HCT116 (cell line): ENCODE data around the gene EDEM3.

Source experiments
- ATF3 ChIP-seq: IDR thresholded peaks from 2 replicates; pipeline ENCODE4 v1.6.1; 2012
- CBX3 ChIP-seq: IDR thresholded peaks from 2 replicates; pipeline ENCODE4 v1.6.1; 2012; ENCODE audit warnings: low read depth
- CEBPB ChIP-seq: IDR thresholded peaks from 2 replicates; pipeline ENCODE4 v1.6.1; 2012; ENCODE audit warnings: low read depth
- CTCF ChIP-seq, 3 experiments: fragments of 200-600 bp in 1 of 3; sonication (generic) in 1 of 3; IDR thresholded peaks in 2 of 3; conservative IDR thresholded peaks in 1 of 3; 2 replicates each; pipeline ENCODE4 v1.5.1; 2012 to 2017; ENCODE audit warnings: low read depth in 2 of 3, low read length in 2 of 3, antibody characterized with exemption in 1 of 3, borderline replicate concordance in 1 of 3, control low read depth in 1 of 3, mild to moderate bottlenecking in 1 of 3, mixed read lengths in 1 of 3, mixed run types in 1 of 3, moderate library complexity in 1 of 3; ENCODE audit not compliant: insufficient read depth in 1 of 3
- EZH2 ChIP-seq: fragments of 200-600 bp; sonication (generic); IDR thresholded peaks from 2 replicates; pipeline ENCODE4 v1.6.1; 2017; ENCODE audit warnings: antibody characterized with exemption, mixed run types
- EZH2phosphoT487 ChIP-seq: fragments of 200-600 bp; IDR thresholded peaks from 2 replicates; pipeline ENCODE4 v1.6.1; 2018; ENCODE audit warnings: antibody characterized with exemption, borderline replicate concordance
- FOSL1 ChIP-seq: IDR thresholded peaks from 2 replicates; pipeline ENCODE4 v1.6.1; 2012; ENCODE audit warnings: low read depth
- JUND ChIP-seq: IDR thresholded peaks from 2 replicates; pipeline ENCODE4 v1.6.1; 2012
- MAX ChIP-seq: IDR thresholded peaks from 2 replicates; pipeline ENCODE4 v1.6.1; 2012
- POLR2A ChIP-seq: IDR thresholded peaks from 2 replicates; pipeline ENCODE4 v1.7.0; 2011; ENCODE audit warnings: borderline replicate concordance; ENCODE audit not compliant: insufficient read depth, insufficient read length; ENCODE audit errors: extremely low read depth
- POLR2AphosphoS5 ChIP-seq: IDR thresholded peaks from 2 replicates; pipeline ENCODE4 v1.6.1; 2011; ENCODE audit warnings: mild to moderate bottlenecking, low read depth, low read length, moderate library complexity
- RAD21 ChIP-seq: IDR thresholded peaks from 2 replicates; pipeline ENCODE4 v1.6.1; 2012; ENCODE audit warnings: low read depth, mild to moderate bottlenecking
- SRF ChIP-seq: IDR thresholded peaks from 2 replicates; pipeline ENCODE4 v1.6.1; 2012; ENCODE audit warnings: low read depth
- YY1 ChIP-seq: IDR thresholded peaks from 2 replicates; pipeline ENCODE4 v1.6.1; 2011; ENCODE audit warnings: low read length, low read depth, moderate library complexity, mild to moderate bottlenecking; ENCODE audit not compliant: insufficient replicate concordance; ENCODE audit errors: extremely low read depth

- TF ChIP-seq CTCF (IDR thresholded peaks at IDR 0.05 in 2 of 3, conservative IDR thresholded peaks at IDR 0.05 in 1 of 3; ENCODE audit: borderline replicate concordance in 1 of 3, insufficient read depth in 1 of 3, low read depth in 2 of 3, low read length in 2 of 3) (no peak), POLR2A (no peak), CBX3 (no peak), EZH2 (no peak), EZH2phosphoT487 (no peak), JUND (no peak), FOSL1 (no peak), POLR2AphosphoS5 (no peak), SRF (no peak), CEBPB (no peak), ATF3 (no peak), RAD21 (no peak), YY1 (no peak), MAX (no peak)
Measured at GRCh38 chr1:184775885-184776284, 21.2 kb upstream of the EDEM3 start.
